H9 (cell line): ENCODE measurements around the gene CSNK2B. TPM values are rescaled to one million over a fixed set of nuclear protein-coding genes. Genes with fewer than 3 reads are reported as not detected.

Source experiments
- DNase-seq: peaks from one replicate; pipeline ENCODE4 v3.0.0-alpha.2; 2017
- H2AFZ ChIP-seq: one replicate; pipeline ENCODE4 v1.6.1; 2013; ENCODE audit warnings: mild to moderate bottlenecking, low read length, control low read depth, moderate library complexity
- H2AK5ac ChIP-seq: 2 replicates; pipeline ENCODE4 v1.6.1; 2013; ENCODE audit warnings: low read length, control low read depth, mixed read lengths; ENCODE audit not compliant: insufficient read length
- H2BK120ac ChIP-seq: one replicate; pipeline ENCODE4 v1.6.1; 2013; ENCODE audit warnings: low read depth, mild to moderate bottlenecking, low read length, control low read depth, inconsistent platforms; ENCODE audit not compliant: poor library complexity, severe bottlenecking
- H2BK12ac ChIP-seq: 2 replicates; pipeline ENCODE4 v1.6.1; 2013; ENCODE audit warnings: low read length, control low read depth, mixed read lengths, low read depth; ENCODE audit not compliant: insufficient read length
- H2BK15ac ChIP-seq: 2 replicates; pipeline ENCODE4 v1.6.1; 2013; ENCODE audit warnings: low read depth, low read length, control low read depth
- H2BK20ac ChIP-seq: one replicate; pipeline ENCODE4 v1.6.1; 2013; ENCODE audit warnings: low read depth, mild to moderate bottlenecking, low read length, control low read depth, inconsistent platforms; ENCODE audit not compliant: poor library complexity, severe bottlenecking
- H2BK5ac ChIP-seq: 2 replicates; pipeline ENCODE4 v1.6.1; 2013; ENCODE audit warnings: low read length, control low read depth, mixed read lengths; ENCODE audit not compliant: insufficient read length
- H3K14ac ChIP-seq: 2 replicates; pipeline ENCODE4 v1.6.1; 2013; ENCODE audit warnings: low read length, control low read depth; ENCODE audit not compliant: insufficient read depth
- H3K18ac ChIP-seq: 2 replicates; pipeline ENCODE4 v1.6.1; 2013; ENCODE audit warnings: low read depth, mild to moderate bottlenecking, mixed read lengths, low read length, control low read depth; ENCODE audit not compliant: insufficient read length
- H3K23ac ChIP-seq: 2 replicates; pipeline ENCODE4 v1.6.1; 2013; ENCODE audit warnings: low read length, control low read depth, mixed read lengths, low read depth; ENCODE audit not compliant: insufficient read length
- H3K23me2 ChIP-seq: 2 replicates; pipeline ENCODE4 v1.6.1; 2013; ENCODE audit warnings: low read depth, mild to moderate bottlenecking, mixed read lengths, low read length, control low read depth; ENCODE audit not compliant: insufficient read length, poor library complexity, severe bottlenecking
- H3K27ac ChIP-seq: 2 replicates; pipeline ENCODE4 v1.5.1; 2013; ENCODE audit warnings: low read length, control low read depth, mixed read lengths, low read depth; ENCODE audit not compliant: insufficient read length
- H3K27me3 ChIP-seq: 2 replicates; pipeline ENCODE4 v1.6.1; 2013; ENCODE audit warnings: low read length, control low read depth, inconsistent platforms; ENCODE audit not compliant: insufficient read depth
- H3K4ac ChIP-seq: 2 replicates; pipeline ENCODE4 v1.6.1; 2013; ENCODE audit warnings: low read depth, mild to moderate bottlenecking, control low read depth, inconsistent platforms, low read length, moderate library complexity
- H3K4me1 ChIP-seq: 2 replicates; pipeline ENCODE4 v1.6.1; 2013; ENCODE audit warnings: low read length, control low read depth, inconsistent platforms; ENCODE audit not compliant: insufficient read depth
- H3K4me2 ChIP-seq: 2 replicates; pipeline ENCODE4 v1.6.1; 2013; ENCODE audit warnings: low read length, control low read depth, mixed read lengths; ENCODE audit not compliant: insufficient read length, insufficient read depth
- H3K56ac ChIP-seq: 2 replicates; pipeline ENCODE4 v1.6.1; 2013; ENCODE audit warnings: low read depth, mild to moderate bottlenecking, mixed read lengths, low read length, control low read depth; ENCODE audit not compliant: insufficient read length
- H3K79me1 ChIP-seq: 2 replicates; pipeline ENCODE4 v1.6.1; 2013; ENCODE audit warnings: low read depth, mild to moderate bottlenecking, moderate library complexity, low read length, control low read depth, inconsistent platforms; ENCODE audit not compliant: insufficient read depth, poor library complexity, severe bottlenecking
- H3K79me2 ChIP-seq: 2 replicates; pipeline ENCODE4 v1.6.1; 2013; ENCODE audit warnings: low read length, control low read depth, inconsistent platforms; ENCODE audit not compliant: insufficient read depth
- H3K9ac ChIP-seq: 2 replicates; pipeline ENCODE4 v1.6.1; 2013; ENCODE audit warnings: low read length, control low read depth, mixed read lengths; ENCODE audit not compliant: insufficient read length; ENCODE audit errors: extremely low read depth
- H3K9me3 ChIP-seq: one replicate; pipeline ENCODE4 v1.6.1; 2013; ENCODE audit warnings: low read depth, low read length, inconsistent platforms; ENCODE audit not compliant: control insufficient read depth
- H3T11ph ChIP-seq: one replicate; pipeline ENCODE4 v1.6.1; 2013; ENCODE audit warnings: mild to moderate bottlenecking, low read length, control low read depth, inconsistent platforms
- H4K20me1 ChIP-seq: one replicate; pipeline ENCODE4 v1.6.1; 2013; ENCODE audit not compliant: control insufficient read depth, insufficient read length, insufficient read depth
- H4K5ac ChIP-seq: 2 replicates; pipeline ENCODE4 v1.6.1; 2013; ENCODE audit warnings: low read depth, mild to moderate bottlenecking, mixed read lengths, low read length, control low read depth; ENCODE audit not compliant: insufficient read length
- H4K8ac ChIP-seq: replicated peaks from 2 replicates; pipeline ENCODE4 v1.6.1; 2013; ENCODE audit warnings: low read length, control low read depth, mixed read lengths, low read depth; ENCODE audit not compliant: insufficient read length
- H4K91ac ChIP-seq: 2 replicates; pipeline ENCODE4 v1.6.1; 2013; ENCODE audit warnings: low read depth, mild to moderate bottlenecking, moderate library complexity, mixed read lengths, low read length, control low read depth; ENCODE audit not compliant: insufficient read length
- H3K27ac Mint-ChIP-seq, 3 experiments: 2 replicates in 2 of 3; 3 replicates in 1 of 3; pipeline ENCODE4 v1.8.0; 2020 to 2021; ENCODE audit warnings: mixed read lengths in 3 of 3, mild to moderate bottlenecking in 1 of 3, moderate library complexity in 1 of 3
- H3K27me3 Mint-ChIP-seq: 2 replicates; pipeline ENCODE4 v1.8.0; 2021; ENCODE audit warnings: low read depth, mild to moderate bottlenecking, moderate library complexity, mixed read lengths
- H3K36me3 Mint-ChIP-seq, 3 experiments: 2 replicates in 2 of 3; 3 replicates in 1 of 3; pipeline ENCODE4 v1.8.0; 2020 to 2021; ENCODE audit warnings: low read depth in 3 of 3, mixed read lengths in 3 of 3; ENCODE audit not compliant: insufficient read depth in 1 of 3
- H3K4me1 Mint-ChIP-seq, 2 experiments: 2 replicates each; pipeline ENCODE4 v1.8.0; 2020; ENCODE audit warnings: mixed read lengths in 2 of 2
- H3K4me3 Mint-ChIP-seq, 2 experiments: 2 replicates in 1 of 2; 3 replicates in 1 of 2; pipeline ENCODE4 v1.8.0; 2020 to 2021; ENCODE audit warnings: mild to moderate bottlenecking in 2 of 2, mixed read lengths in 2 of 2, moderate library complexity in 1 of 2
- H3K9me3 Mint-ChIP-seq, 2 experiments: 2 replicates in 1 of 2; 3 replicates in 1 of 2; pipeline ENCODE4 v1.8.0; 2020; ENCODE audit warnings: mild to moderate bottlenecking in 2 of 2, mixed read lengths in 2 of 2, moderate library complexity in 1 of 2
- CTCF ChIP-seq: fragments of 200-600 bp; sonication (generic); conservative IDR thresholded peaks from 3 replicates; pipeline ENCODE4 v1.8.0; 2021; ENCODE audit warnings: antibody characterized with exemption, mild to moderate bottlenecking
- WGBS: extraction: QIAGEN DNeasy Blood & Tissue Kit; methylation state at CpG from one replicate; pipeline ENCODE4 v1.1.7; 2013; ENCODE audit warnings: missing lambda C conversion rate, low lambda C conversion rate, mixed read lengths; ENCODE audit not compliant: insufficient read length; ENCODE audit errors: extremely low coverage; 5-methylcytosine and 5-hydroxymethylcytosine counted together
- total RNA-seq: library from RNA; stranded (reverse); gene quantifications from 2 replicates; pipeline ENCODE4 v1.2.1, GENCODE V29; 2021

Gene CSNK2B
- total RNA-seq, 1 experiment from 2014 or later, result 187 TPM

- Histone ChIP-seq H2BK5ac (no peak overlapping the region), H2BK15ac (no peak overlapping the region), H3K4me2 (no peak overlapping the region), H2AFZ (no peak overlapping the region), H2AK5ac (no peak overlapping the region), H3K4ac (no peak overlapping the region), H4K5ac (no peak overlapping the region), H3K9me3 (no peaks in the 10 kb centered on the region), H3K23ac (no peak overlapping the region), H3K79me2 (peaks cover 9% of the 10 kb centered on the region; the same call in 1 of the 2 replicates), H3K18ac (no peak overlapping the region), H2BK20ac (no peak overlapping the region), H3K9ac (no peak overlapping the region), H3K27ac (no peak overlapping the region), H4K20me1 (no peaks in the 10 kb centered on the region), H3K14ac (no peak overlapping the region), H3T11ph (no peak overlapping the region), H4K91ac (no peak overlapping the region), H3K79me1 (peaks cover 16% of the 10 kb centered on the region), H3K4me1 (no peaks in the 10 kb centered on the region), H2BK12ac (no peak overlapping the region), H4K8ac (no peak overlapping the region), H3K27me3 (no peaks in the 10 kb centered on the region), H3K56ac (no peak overlapping the region), H2BK120ac (no peak overlapping the region), H3K23me2 (peaks cover 11% of the 10 kb centered on the region)
- peaks cover 10 to 36% (median 30%) of the 10 kb centered on the region in 3 experiments; a peak in 6 of 7 replicates for H3K36me3 Mint-ChIP-seq
- no peak overlapping the region for H3K27ac Mint-ChIP-seq
- H3K9me3 Mint-ChIP-seq, result no peaks in the 10 kb centered on the region
- WGBS, result no CpG with 5 or more reads among the region's 8 CpGs
- no peak for TF ChIP-seq CTCF
- no peak for DNase-seq
- H3K27me3 Mint-ChIP-seq, result no peaks in the 10 kb centered on the region
- peaks cover 20 to 33% of the 10 kb centered on the region in 2 experiments for H3K4me1 Mint-ChIP-seq
- peak overlapping the region; percentile 26 to 31; a peak in 4 of 5 replicates for H3K4me3 Mint-ChIP-seq
These were observed 11.1 kb upstream of the CSNK2B start for GRCh38 chr6:31654574-31655348.
